Purkinje cell (primary cell): ENCODE results near the gene HEYL. TPM values are rescaled to one million over a fixed set of nuclear protein-coding genes. Genes with fewer than 3 reads are reported as not detected.

Source experiments
- polyA plus RNA-seq: library from polyadenylated mRNA; unstranded; fragments of >200 nt; fragmentation: Nextera tagmentation; gene quantifications from 2 replicates; pipeline ENCODE4 v1.2.1, GENCODE V29; 2014

HEYL gene
- not detected in 2 replicates for polyA plus RNA-seq

GRCh38 chr1:39639305-39640130, at the start of gene HEYL:
TSS of gene HEYL (minus strand) at chr1:39639643. CDS start at chr1:39639625, 18 bp downstream.

GRCh38 chr1:39671793-39672550, 32.5 kb upstream of the HEYL start, which contains the start of gene NT5C1A:
TSS of gene NT5C1A (minus strand) at chr1:39672107. CDS start at chr1:39672038, 69 bp downstream.

Other genes starting within 250 kb of the HEYL start
- not detected in 2 replicates for gene BMP8A, start 148.0 kb downstream of the HEYL start, polyA plus RNA-seq
- gene PABPC4, start 62.9 kb downstream of the HEYL start, polyA plus RNA-seq = 9.6 and 38.2 TPM in 2 replicates
- not detected in 2 replicates for gene NT5C1A, start 32.5 kb upstream of the HEYL start, polyA plus RNA-seq
- gene HPCAL4, start 51.8 kb upstream of the HEYL start, polyA plus RNA-seq = 1.7 and 5.2 TPM in 2 replicates
- gene PPIE, start 99.2 kb upstream of the HEYL start, polyA plus RNA-seq = 33.6 and 61.4 TPM in 2 replicates
- gene OXCT2, start 131.7 kb upstream of the HEYL start, polyA plus RNA-seq = not detected in 2 replicates
- not detected in 2 replicates for gene BMP8B, start 149.2 kb upstream of the HEYL start, polyA plus RNA-seq
- 8.1 and 9.9 TPM in 2 replicates for gene TRIT1, start 243.9 kb upstream of the HEYL start, polyA plus RNA-seq